HG03135 (cell line): ENCODE results near the gene LYPD6B.

Experiments used
- ATAC-seq: cut with Tn5 transposase; IDR thresholded peaks from one replicate; pipeline ENCODE4 v1.9.1; 2021; ENCODE audit warnings: mild to moderate bottlenecking, moderate library complexity; ENCODE audit not compliant: unreplicated experiment

Gene LYPD6B

DNA sequence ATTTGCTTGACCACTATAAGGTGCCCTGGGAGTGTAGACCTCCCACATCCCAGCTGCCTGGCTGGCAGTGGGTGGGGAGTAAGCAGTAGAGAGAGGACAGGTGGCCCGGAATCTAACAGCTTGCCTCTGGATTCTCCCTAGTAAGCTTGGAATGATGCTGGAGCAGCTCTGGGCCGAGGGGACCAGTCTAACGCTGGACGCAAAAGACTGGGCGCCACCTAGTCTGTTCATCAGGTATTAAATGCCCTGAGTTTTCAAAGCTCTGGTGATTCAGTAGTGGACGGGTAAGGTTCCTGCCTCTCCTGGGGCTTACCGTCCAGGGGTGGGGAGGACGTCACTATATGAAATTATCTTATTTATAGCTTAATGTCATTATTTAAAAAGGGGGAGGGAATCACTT is 648 bp upstream of the LYPD6B start:
- no peak for ATAC-seq

DNA sequence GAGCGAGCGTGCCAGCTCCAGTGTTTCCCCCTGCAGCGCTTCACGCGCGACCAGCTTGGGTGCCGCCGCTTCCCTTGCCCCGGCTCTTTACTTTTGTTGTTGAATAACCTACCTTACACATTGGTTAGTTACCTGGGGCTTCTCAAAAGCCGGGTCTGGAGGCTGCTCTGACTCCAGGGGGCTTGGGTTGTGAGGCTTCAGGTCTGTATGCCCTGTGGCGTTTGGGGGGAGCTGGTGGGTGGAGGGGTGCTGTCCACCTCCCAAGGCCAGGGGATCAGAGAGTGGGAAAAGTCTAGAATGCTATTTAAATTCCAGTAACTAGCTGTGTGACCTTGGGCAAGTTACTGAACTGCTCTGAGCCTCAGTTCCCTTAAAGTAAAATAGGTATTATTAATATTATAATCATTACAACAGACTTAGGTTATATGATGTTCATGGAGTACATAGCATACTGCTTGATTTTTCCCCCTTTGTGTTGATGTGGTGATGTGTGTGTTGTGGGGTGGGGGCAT is 770 bp downstream of the LYPD6B start:
- ATAC-seq, result no peak

GRCh38 chr2:149040451-149040850 is 2.0 kb downstream of the LYPD6B start:
- ATAC-seq, result no peak

- no peak for ATAC-seq
Measured at GRCh38 chr2:149041482-149041881, 3.0 kb downstream of the LYPD6B start.

- no peak for ATAC-seq
Measured at GRCh38 chr2:149042881-149043280, 4.4 kb downstream of the LYPD6B start.

DNA sequence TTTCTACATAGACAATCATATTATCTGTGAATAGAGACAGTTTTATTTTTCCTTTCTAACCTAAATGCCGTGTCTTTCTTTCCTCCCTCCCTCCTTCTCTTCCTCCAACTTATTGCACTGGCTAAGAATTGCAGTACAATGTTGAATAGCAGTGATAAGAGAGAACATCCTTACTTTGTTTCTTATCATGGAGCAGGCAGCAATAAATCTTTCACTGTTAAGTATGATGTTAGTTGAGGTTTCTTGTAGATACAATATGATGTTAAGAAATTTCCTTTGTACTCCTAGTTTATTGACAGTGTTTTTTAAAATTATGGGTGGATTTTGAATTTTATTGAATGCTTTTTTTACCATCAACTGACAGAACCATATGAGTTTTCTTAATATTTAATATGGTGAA is 6.0 kb downstream of the LYPD6B start:
- no peak for ATAC-seq

DNA sequence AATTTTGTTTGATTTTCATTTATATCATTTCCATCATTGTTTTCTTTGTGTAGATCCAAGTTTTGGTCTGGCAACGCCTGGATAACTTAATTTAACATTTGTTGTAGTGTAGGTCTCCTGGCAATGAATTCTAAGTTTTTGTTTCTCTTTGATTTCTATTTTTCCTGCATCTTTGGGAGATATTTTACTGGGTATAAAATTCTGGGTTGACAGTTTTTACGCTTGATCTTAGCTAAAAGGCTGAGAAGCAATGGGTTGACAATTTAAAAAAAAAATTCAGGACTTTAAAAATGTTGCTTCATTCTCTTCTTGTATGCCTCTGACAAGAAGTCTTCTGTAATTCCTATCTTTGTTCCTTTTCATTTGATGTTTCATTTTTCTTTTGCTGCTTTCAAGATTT is 8.6 kb downstream of the LYPD6B start:
- no peak for ATAC-seq

DNA sequence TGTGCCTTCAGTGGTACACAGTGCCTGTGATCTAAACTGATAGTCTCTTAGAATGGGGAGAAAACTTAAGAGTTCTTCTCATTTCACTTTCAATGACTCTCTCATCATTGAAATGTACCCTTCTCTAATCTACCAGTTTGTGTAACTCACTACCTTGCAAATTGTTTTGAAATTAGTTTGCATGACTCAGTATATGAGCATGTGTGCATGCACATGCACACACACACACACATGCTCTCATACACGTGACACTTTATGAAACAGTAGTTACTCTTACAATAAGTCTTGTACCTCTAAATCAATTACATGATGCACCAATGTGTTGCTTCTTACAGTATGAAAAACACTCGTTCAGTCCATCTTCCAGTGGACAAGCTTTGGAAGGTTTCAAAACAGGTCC is 10.6 kb downstream of the LYPD6B start:
- ATAC-seq, result no peak

GRCh38 chr2:149050188-149050587 is 11.7 kb downstream of the LYPD6B start:
- no peak for ATAC-seq

- ATAC-seq, result no peak
Measured at GRCh38 chr2:149055751-149056150, 17.3 kb downstream of the LYPD6B start.

DNA sequence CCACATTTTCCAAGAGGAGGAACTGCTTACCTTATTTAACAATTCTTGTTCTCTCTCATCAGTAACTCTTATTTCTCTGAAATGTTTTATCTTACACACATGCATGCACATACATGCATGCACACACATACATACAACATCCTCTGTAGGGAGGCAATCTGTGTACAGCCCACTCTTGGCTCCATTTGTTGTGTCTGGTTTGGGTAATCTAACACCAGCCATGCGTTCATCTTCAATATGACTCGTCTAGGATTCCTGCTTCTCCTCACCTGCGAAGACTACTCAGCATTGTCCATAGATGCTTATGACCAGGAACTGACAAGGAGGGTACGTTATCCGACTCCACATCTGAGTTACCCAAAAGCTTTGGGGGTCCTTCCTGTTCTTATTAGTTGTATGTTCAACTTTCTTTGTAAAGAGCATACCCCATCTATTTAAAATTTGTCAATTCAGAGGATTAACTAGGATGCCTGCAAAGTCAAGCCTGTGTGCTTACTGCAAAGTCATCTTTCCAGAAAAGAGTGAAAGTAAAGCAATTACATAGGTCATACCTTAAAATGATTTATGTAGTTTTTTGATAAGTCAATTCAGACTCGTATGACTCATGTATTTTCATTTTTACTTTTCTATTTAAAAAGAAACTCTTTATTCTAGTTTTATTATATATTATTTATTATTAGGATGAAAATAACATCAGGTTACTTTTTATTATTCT is 18.2 kb downstream of the LYPD6B start:
- no peak for ATAC-seq

DNA sequence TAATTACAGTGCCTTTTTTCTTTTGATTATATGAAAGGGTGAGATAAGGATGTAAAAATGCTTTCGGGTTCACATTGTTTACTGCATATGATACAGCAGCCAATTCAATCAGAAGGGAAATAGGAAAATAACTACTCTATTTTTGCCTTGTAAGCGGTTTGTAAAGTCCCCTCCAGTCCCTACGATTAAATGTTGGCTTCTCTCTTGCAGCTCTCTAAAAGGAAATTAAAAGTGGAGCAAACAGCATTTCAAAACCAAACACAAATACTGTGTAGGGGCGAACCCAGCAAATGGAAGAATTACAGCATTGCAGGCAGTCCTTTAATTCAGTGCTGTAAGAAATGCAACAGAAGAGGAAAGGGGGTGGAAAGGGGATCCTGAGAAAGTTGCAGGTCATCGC is 18.9 kb downstream of the LYPD6B start:
- ATAC-seq, result no peak

DNA sequence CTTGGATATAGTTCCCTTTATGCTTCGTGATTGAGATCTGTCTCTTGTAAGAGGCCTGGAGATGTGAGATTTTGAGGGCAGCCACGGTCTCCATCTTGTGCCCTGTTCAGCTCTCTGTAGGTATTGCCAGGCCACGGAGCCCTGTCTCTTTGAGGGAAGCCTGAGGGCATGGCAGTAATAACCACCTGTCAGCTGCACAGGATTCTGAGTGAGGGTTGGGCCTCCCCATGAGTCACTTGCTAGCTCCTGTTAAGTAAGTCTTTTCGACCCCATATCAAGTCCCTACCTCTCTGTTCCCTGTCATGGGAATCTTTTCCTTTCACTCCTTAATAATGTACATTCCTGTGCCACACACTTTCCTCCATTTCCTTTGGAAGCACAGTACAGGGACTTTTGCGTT is 20.4 kb downstream of the LYPD6B start:
- no peak for ATAC-seq

DNA sequence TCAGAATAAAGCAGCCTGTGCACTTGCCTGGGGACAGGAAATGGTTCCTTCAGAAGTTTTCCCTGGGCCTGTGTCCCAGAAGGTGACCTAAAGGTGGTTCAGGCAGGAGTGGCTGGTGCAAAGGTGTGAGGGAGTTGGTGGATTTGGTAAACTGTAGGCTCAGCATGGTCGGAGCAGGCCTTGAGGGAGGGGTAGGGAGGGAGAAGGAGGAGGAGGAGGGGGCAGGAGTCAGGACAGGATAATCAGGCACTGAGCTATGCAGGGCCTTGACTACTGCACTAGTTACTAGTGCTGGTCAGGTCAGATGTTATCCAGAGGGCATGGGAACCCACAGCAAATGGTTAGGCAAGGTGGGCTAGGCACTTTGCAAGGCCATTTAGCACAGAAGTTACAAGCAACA is 21.3 kb downstream of the LYPD6B start:
- ATAC-seq, result no peak

GRCh38 chr2:149061133-149061745 is 22.7 kb downstream of the LYPD6B start:
- ATAC-seq, result no peak

DNA sequence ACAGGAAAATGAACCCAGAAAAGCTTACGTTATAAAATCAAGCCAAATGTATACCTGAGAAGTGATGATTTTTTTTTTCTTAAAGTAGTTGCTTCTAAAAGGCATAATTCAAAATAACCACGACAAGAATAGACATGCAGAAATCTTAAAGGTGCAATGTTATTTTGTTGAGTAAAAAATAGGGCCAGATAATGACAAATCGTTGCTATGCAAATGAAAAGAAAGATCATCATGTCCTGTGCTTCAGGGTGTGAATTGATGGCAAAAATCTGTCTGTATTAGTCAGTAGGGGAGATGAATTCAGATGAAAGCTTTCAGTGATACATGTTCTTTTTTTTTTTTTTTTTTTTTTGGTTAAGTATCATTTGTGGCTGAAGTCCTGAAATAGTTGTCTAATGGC is 24.0 kb downstream of the LYPD6B start:
- no peak for ATAC-seq

DNA sequence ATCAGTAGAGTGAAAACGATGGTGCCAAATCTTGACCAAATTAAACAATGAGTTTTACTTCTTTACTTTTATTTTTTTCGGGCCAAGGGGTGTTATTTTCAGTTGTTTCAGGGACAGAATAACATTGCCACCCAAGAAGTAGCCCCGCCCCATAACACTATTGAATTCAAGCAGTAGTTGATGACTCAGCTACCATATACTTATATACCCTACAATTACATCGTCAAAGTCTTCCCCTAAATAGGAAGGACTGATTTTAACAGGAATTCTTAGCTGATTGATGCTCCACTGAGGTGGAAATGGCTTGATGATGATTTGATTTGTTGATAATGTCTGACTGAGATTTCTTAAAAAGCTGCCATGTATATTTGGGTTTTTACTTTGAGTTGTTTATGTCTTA is 24.7 kb downstream of the LYPD6B start:
- ATAC-seq, result no peak

DNA sequence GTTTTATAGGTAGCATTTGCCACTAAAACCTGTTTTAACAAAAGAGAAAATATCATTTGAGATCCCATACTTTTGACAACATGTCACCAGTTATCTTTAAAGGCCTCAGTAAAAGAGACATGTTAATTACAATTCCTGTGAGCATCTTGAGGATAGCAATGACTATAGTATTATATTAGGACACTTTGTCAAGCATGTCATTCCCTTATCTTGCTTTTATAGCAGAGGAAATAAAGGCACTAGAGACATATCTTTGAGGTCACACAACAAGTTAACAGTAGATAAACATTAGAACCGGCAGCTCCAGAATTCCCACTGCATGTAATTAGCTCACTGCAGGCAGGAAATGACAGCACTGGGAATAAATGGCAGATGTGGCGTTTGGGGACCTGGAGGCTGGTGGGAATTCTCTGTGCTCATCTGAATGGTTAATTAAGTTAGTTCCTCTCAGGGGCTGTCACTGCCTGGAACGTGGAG is 25.9 kb downstream of the LYPD6B start:
- ATAC-seq, result no peak

GRCh38 chr2:149064856-149065630 is 26.5 kb downstream of the LYPD6B start:
- no peak for ATAC-seq

DNA sequence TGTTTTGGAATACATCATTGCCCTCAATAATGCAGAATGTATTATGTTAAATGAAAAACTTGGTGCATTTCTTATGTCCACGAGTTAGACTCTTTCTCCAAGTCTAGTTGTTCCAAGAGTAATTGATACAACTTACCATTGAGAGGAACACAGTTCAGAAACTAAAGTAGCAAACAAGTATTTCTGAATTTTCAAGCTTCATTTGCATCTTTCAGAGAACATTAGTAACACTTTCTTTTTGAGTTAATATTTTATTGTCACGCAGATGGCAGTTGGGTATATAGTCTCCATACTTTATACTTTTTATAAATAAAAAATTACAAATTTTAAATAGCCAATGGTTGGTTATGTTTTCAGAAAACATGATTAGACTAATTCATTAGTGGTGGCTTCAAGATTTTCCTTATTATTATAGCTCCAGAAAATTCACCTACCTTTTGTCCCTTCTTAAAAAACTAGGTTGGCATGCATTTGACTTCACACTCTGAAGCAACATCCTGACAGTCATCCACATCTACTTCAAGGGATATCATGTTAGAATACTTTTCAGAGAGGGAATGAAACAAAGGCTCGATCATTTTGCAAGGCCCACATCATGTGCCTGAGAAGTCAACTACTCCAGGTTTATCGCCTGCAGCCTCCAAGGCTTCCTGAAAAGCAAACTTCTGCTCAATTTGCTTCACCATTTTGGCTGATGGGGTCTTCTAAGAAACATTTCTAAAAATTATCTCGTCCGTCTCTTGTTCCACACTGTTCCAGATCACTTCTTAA is 29.9 kb downstream of the LYPD6B start:
- no peak for ATAC-seq
